HG03378 (cell line): ENCODE results near the gene PRMT3.
"Not testable (repeated sequence)": the region's sequence is repeated elsewhere in the genome, so short reads cannot be mapped to it uniquely, and the experiment has no call there.

Source experiments
- ATAC-seq: cut with Tn5 transposase; IDR thresholded peaks from one replicate; pipeline ENCODE4 v1.9.1; 2021; ENCODE audit warnings: mild to moderate bottlenecking, moderate library complexity; ENCODE audit not compliant: unreplicated experiment

Gene PRMT3

GRCh38 chr11:20453657-20454316 lies 66.3 kb downstream of the PRMT3 start:
- ATAC-seq, result no peak

- ATAC-seq, result no peak
Observed at GRCh38 chr11:20457001-20457799, 69.7 kb downstream of the PRMT3 start.

DNA sequence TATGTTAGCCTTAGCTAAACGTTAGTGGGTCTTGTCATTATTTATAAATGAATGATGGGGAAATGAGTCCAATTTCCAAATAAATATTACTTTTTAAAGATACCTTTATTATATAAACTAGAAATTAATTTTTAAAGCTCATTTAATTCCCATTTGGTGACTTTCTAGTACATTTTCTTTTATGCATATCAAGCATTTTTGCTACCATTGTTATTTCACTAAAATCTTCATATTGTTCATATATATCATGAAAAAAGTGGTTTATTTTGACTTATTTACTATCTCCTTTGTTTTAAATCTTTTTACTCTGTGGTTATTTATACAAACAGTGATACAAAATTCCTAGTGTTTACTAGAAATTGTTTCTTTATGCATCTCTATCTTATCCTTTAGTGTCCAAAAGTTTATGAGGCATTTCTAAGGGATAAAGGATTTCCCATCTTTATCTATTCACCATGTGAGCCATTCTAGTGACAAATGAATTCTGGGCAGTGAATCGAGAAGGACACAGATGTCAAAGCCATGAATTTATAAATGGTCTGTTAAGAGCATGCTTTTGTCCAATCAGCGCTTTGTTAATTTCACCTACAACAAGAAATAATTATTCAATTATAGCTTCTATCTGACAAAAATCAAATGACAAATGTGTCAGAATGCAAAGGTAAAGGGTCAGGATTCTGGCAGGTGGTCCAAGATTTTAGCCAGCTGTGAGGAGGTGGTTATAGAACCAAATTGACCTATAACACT lies 70.6 kb downstream of the PRMT3 start:
- ATAC-seq, result no peak

DNA sequence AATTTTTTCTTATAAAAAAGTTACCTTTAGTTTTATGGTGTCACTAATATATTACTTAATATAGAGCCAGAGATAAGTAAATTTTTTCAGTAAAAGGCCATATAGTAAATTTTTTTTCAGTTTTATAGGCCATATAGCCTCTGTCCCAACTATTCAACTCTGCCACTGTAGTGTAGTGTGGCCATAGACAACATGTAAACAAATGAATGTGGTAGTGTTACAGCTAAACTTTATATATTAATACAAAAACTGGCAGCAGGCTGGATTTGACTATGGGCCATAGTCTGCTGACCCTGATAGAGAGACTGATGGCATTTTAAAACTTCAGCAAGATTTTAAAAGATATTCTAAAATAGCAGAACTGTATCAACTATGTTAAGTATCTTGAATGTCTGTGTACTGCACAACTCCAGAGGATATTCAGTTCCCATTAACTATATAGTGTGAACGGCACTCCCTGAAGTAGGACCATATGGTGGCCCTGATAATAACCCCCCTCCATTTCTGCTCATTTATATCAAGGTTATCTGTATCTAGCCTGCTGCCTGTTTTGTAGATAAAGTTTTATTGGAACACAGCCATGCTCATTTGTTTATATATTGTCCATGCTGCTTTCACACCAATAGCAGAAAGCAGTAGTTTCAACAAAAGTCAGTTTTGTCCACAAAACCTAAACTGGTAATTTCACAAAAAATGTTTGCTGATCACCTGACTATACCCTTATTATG lies 71.6 kb downstream of the PRMT3 start:
- no peak for ATAC-seq

- ATAC-seq, result no peak
Observed at GRCh38 chr11:20459865-20460264, 72.3 kb downstream of the PRMT3 start.

- no peak for ATAC-seq
Observed at GRCh38 chr11:20464518-20464917, 77.0 kb downstream of the PRMT3 start.

DNA sequence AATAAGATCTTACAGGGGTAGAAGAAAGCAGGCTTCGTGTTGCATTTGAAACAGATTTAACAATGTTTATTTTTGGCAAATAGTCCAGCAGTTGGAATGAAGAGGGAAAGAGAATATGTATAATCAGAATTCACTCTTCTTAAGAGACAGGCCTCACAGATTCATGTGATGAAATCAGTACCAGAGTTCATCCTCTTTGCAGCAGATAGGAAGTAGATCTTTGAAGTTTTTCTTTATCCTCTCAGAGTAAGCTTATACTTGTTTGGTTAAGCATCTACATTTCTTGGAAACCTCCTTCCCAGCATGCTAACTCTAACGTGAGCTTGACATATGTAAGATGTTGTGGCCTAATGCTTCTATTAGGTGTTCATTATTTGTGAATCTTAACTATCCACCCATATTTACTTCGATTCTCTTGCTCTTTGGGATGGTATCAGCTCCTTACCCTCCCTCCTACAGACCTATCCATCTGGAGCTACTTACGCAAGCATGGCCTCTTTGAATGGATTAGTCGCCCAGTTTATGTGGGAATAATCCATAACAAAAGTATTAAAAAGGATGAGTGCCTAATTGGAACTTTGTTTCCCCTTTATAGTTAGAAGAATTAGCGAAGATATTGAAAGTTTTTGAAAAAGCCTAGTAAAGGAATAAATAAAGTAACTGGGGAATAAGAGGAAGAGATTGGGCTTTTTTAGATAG lies 80.1 kb downstream of the PRMT3 start:
- ATAC-seq, result no peak

GRCh38 chr11:20470348-20470747 lies 82.8 kb downstream of the PRMT3 start:
- ATAC-seq, result no peak

DNA sequence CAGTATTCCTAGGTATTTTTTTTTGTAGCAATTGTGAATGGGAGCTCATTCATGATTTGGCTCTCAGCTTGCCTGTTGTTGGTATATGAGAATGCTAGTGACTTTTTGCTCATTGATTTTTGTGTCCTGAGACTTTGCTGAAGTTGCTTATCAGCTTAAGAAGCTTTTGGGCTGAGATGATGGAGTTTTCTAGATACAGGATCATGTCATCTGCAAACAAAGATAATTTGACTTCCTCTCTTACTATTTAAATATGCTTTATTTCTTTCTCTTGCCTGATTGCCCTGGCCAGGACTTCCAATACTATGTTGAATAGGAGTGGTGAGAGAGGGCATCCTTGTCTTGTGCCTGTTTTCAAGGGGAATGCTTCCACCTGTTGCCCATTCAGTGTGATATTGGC lies 84.4 kb downstream of the PRMT3 start:
- ATAC-seq, result not testable (repeated sequence)

DNA sequence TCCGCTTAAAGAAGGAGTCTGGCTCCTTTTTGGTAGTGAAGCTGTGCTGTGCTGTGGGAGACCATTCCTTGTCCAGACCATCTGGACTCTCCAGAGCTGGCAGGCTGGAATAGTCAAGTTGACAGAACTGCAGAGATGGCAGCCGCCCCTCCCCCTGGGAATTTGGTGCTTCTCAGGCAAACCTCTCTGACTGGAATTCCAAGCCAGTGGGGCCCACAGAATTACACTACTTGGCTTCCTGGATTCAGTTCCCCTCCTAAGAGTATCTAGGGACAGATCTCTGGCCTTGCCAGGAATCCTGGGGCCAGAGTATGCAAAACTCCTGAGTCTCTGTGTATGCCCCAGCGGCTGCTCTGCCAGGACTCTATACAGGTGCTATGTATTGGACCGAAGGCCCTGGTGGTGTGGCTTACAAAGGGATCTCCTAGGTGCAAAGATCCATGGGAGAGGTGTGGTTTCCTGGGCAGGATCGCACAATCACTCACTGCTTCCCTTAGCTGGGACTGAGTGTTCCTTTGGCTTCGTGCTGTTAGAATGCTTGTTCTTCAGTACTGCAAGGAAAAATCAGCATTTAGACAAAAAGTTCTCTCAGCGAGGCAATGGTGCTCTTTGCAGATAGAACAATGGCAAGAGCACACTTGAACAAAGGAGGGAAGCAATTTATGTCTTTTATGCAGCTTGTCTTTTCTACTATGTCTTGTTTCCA lies 86.8 kb downstream of the PRMT3 start:
- ATAC-seq, result peak; percentile 17

DNA sequence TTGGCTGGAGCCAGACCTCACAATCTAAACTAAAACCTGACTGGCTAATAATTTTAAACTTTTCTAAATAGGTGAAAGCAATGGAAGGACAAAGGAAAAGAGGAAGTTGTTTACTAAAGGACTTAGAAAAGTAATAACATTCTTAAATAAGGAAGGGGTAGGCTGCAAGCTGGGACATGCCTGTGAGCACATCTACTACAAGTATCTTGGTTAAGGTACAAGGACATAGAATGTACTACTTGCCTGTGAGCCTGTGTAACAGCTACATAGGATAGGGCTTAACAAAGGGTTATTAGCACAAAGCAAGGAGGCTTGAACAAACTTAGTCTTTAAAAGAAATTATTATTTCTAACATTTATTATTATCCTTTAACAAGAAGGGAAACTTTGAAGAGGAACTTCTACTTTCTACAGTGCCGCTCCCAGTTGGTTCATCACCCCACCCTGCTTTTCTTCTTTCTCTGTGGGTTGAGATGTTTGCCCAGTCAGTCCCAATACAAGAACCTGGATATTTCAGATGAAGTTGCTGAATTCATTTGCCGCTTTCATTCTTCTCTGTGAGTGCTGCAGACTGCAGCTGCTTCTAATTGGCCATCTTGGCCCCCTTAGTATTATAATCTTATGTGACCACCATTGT lies 87.5 kb downstream of the PRMT3 start:
- ATAC-seq, result peak; percentile 68

- ATAC-seq, result no peak
Observed at GRCh38 chr11:20477418-20478090, 90.0 kb downstream of the PRMT3 start.

DNA sequence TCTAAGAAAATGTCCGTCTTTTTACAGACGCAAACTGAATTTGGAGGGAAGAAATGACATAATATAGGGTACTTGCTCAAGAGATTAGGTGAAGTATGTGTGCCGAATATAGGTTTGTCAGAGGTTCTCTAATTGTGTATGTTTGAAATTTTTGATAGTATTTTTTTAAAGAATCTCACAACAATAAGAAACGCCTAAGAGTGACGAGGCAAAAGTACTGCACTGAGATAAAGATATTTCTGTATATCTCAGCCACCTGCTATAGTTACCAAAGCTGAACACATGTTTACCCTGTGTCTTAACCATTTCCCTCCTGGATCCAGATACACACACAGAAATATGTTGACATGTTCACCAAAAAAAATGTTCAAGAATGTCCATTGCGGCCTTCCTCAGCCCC lies 92.0 kb downstream of the PRMT3 start:
- ATAC-seq, result no peak

GRCh38 chr11:20483931-20484330 lies 96.4 kb downstream of the PRMT3 start:
- no peak for ATAC-seq

- ATAC-seq, result not testable (repeated sequence)
Observed at GRCh38 chr11:20484416-20484815, 96.9 kb downstream of the PRMT3 start.

DNA sequence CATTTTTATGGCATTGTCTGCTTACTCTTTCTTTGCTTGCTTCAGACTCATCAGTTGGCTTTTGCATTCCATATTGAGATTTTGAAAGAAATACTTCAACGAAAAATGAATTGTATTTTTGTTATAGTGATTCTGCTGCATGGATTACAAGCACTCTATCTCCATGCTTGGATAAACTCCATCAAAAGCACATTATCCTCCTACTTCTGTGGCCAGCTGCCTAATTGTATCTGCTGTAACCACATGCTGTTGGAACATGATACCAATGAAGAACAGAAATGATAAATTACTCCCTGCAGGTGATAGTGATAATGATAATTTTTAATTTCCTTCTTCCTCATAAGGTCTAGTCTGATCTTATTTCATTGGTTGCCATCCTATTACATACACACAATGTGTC lies 100.8 kb downstream of the PRMT3 start:
- ATAC-seq, result no peak

DNA sequence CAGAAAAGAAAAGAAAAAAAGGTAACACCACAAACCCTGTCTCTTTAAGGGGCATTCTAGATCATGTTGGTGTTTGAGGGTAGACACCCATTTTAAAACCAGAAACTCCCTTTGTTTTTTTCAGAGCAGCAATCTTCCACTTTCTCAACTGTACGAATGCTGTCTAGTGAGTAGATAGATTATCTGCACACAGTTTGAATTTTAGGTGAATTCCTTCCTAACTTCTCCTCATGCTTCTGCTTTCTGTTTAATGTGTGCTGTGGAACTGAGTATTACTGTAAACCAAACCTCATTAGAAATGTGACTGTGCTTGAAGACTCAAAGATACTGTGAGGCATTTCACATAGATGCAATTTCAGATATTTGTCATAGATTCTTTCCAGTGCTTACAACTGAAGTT lies 102.4 kb downstream of the PRMT3 start:
- ATAC-seq, result peak; percentile 90

GRCh38 chr11:20493340-20493739 lies 105.8 kb downstream of the PRMT3 start:
- no peak for ATAC-seq
